B cell (primary cell): ENCODE measurements around the gene KCNK4. TPM values are rescaled to one million over a fixed set of nuclear protein-coding genes. Genes with fewer than 3 reads are reported as not detected.

Experiments used
- ATAC-seq: fragments of 200-7000 bp; cut with Tn5 transposase; one replicate; pipeline ENCODE4 v1.10.0; 2021; ENCODE audit warnings: low read depth, mild to moderate bottlenecking, moderate number of reproducible peaks, moderate library complexity
- CTCF ChIA-PET: fragments of 350-600 bp; sonication (Branson Sonifier 250); formaldehyde crosslinking; loops from one replicate; lab custom pipeline; 2021; ENCODE audit warnings: antibody characterized with exemption, inconsistent platforms; lab: Charles Lee
- POLR2A ChIA-PET: fragments of 350-600 bp; sonication (Branson Sonifier 250); formaldehyde crosslinking; loops from one replicate; lab custom pipeline; 2021; ENCODE audit warnings: antibody characterized with exemption; lab: Charles Lee
- DNase-seq: peaks from one replicate; pipeline ENCODE4 v3.0.0; 2013
- H2AFZ ChIP-seq: 2 replicates; pipeline ENCODE4 v1.6.1; 2012; ENCODE audit warnings: mild to moderate bottlenecking, low read depth, low read length; ENCODE audit not compliant: insufficient read depth, poor library complexity, severe bottlenecking
- H3K27ac ChIP-seq, 2 donors: 1 replicate in 1 of 2; 2 replicates in 1 of 2; pipeline ENCODE4 v1.5.1; 2012 to 2013; ENCODE audit warnings: low read length in 2 of 2, mild to moderate bottlenecking in 2 of 2, moderate library complexity in 1 of 2
- H3K27me3 ChIP-seq, 4 experiments: fragments of 200-600 bp in 1 of 4; sonication (generic) in 1 of 4; replicated peaks in 1 of 4; 1 replicate in 2 of 4; 2 replicates in 2 of 4; pipeline versions ENCODE4 v1.6.1 to v1.7.0; 2013 to 2016; ENCODE audit warnings: low read length in 3 of 4, mild to moderate bottlenecking in 2 of 4, mixed read lengths in 1 of 4, moderate library complexity in 1 of 4; ENCODE audit not compliant: insufficient read depth in 4 of 4, control insufficient read depth in 3 of 4; ENCODE audit errors: control extremely low read depth in 1 of 4
- H3K36me3 ChIP-seq, 2 experiments: replicated peaks in 1 of 2; 1 replicate in 1 of 2; 2 replicates in 1 of 2; pipeline versions ENCODE4 v1.6.1 to v1.7.1; 2013; ENCODE audit warnings: low read length in 1 of 2; ENCODE audit not compliant: insufficient read depth in 2 of 2, control insufficient read depth in 1 of 2; ENCODE audit errors: control extremely low read depth in 1 of 2, extremely low read depth in 1 of 2
- H3K4me1 ChIP-seq, 2 donors: fragments of 200-600 bp in 1 of 2; sonication (generic) in 1 of 2; 1 replicate in 1 of 2; 2 replicates in 1 of 2; pipeline versions ENCODE4 v1.5.1 to v1.6.1; 2013 to 2017; ENCODE audit warnings: low read length in 2 of 2; ENCODE audit not compliant: control insufficient read depth in 2 of 2, insufficient read depth in 2 of 2
- H3K4me2 ChIP-seq: replicated peaks from 2 replicates; pipeline ENCODE3; 2012; ENCODE audit warnings: mild to moderate bottlenecking, low read depth, low read length; ENCODE audit not compliant: poor library complexity, severe bottlenecking
- H3K4me3 ChIP-seq, 5 experiments: fragments of 200-600 bp in 1 of 5; sonication (generic) in 1 of 5; 1 replicate in 3 of 5; 2 replicates in 2 of 5; pipeline versions ENCODE4 v1.5.1 to v1.7.0; 2011 to 2016; ENCODE audit warnings: low read length in 4 of 5, mild to moderate bottlenecking in 4 of 5, low read depth in 2 of 5, control low read depth in 1 of 5, moderate library complexity in 1 of 5; ENCODE audit not compliant: insufficient read depth in 1 of 5; ENCODE audit errors: control extremely low read depth in 1 of 5, extremely low read depth in 1 of 5
- H3K79me2 ChIP-seq: fragments of 200-600 bp; sonication (generic); one replicate; pipeline ENCODE4 v1.6.0; 2016; ENCODE audit warnings: low read length; ENCODE audit not compliant: control insufficient read depth, insufficient read depth
- H3K9ac ChIP-seq: fragments of 200-600 bp; sonication (generic); 2 replicates; pipeline ENCODE4 v1.6.1; 2017; ENCODE audit warnings: mild to moderate bottlenecking, low read length, moderate library complexity
- H3K9me3 ChIP-seq, 3 donors: one replicate each; pipeline versions ENCODE4 v1.6.1 to v1.7.1; 2013; ENCODE audit warnings: low read length in 2 of 3; ENCODE audit not compliant: control insufficient read depth in 2 of 3, insufficient read depth in 1 of 3; ENCODE audit errors: control extremely low read depth in 1 of 3
- H4K20me1 ChIP-seq: 2 replicates; pipeline ENCODE4 v1.6.0; 2012; ENCODE audit warnings: mild to moderate bottlenecking, low read length; ENCODE audit not compliant: insufficient read depth, control insufficient read depth, poor library complexity, severe bottlenecking
- H3K27ac Mint-ChIP-seq: one replicate; pipeline ENCODE4 v1.8.0; 2021; ENCODE audit warnings: mixed read lengths
- H3K27me3 Mint-ChIP-seq: one replicate; pipeline ENCODE4 v1.8.0; 2021; ENCODE audit warnings: mixed read lengths
- H3K4me1 Mint-ChIP-seq: one replicate; pipeline ENCODE4 v1.8.0; 2021; ENCODE audit warnings: mixed read lengths
- H3K4me3 Mint-ChIP-seq: one replicate; pipeline ENCODE4 v1.8.0; 2021; ENCODE audit warnings: mixed read lengths
- H3K9me3 Mint-ChIP-seq: one replicate; pipeline ENCODE4 v1.8.0; 2022; ENCODE audit warnings: mixed read lengths; ENCODE audit not compliant: insufficient read depth
- CTCF ChIP-seq: fragments of 200-600 bp; IDR thresholded peaks from one replicate; pipeline ENCODE4 v1.8.0; 2022; ENCODE audit warnings: antibody characterized with exemption, mild to moderate bottlenecking
- EZH2 ChIP-seq: IDR thresholded peaks from 2 replicates; pipeline ENCODE4 v1.6.1; 2012; ENCODE audit warnings: borderline replicate concordance, low read depth, mild to moderate bottlenecking, moderate library complexity, low read length; ENCODE audit not compliant: insufficient read depth, poor library complexity, severe bottlenecking
- WGBS: methylation state at CpG from one replicate; pipeline ENCODE4 v1.1.5; 2013; ENCODE audit warnings: missing lambda C conversion rate; ENCODE audit not compliant: insufficient coverage; 5-methylcytosine and 5-hydroxymethylcytosine counted together
- intact Hi-C: fragments of 100-400 bp; cut with micrococcal nuclease; formaldehyde crosslinking; loops from one replicate; pipeline ENCODE4 v1.10.0; 2022
- polyA plus RNA-seq: library from polyadenylated mRNA; depleted of rRNA; stranded (reverse); fragments of >200 nt; gene quantifications from 2 replicates; pipeline ENCODE4 v1.2.3, GENCODE V29; 2012
- total RNA-seq, 2 donors: library from RNA; stranded (reverse); fragments of 120-200 nt in 1 of 2; gene quantifications; 1 replicate in 1 of 2; 2 replicates in 1 of 2; pipeline versions ENCODE4 v1.2.3 to v1.2.4, GENCODE V29; 2013 to 2022

Gene KCNK4
- total and polyA plus RNA-seq, 2 donors (not counting 1 experiment from before 2014, with no cell fraction given) = 0.32 TPM; not detected in 1

- DNase-seq (no peak), ATAC-seq (no peak)
- no peak overlapping the region for H3K9ac ChIP-seq
- H3K27me3 Mint-ChIP-seq = no peaks in the 10 kb centered on the region
- TF ChIP-seq EZH2 = no peak
- no peak for TF ChIP-seq CTCF
- no peak overlapping the region for H3K4me2 ChIP-seq
- POLR2A ChIA-PET = interaction anchor here (0.7 kb wide), 1 partner anchor 520 kb away, joined by 3 read pairs; no protein-coding TSS in a partner anchor
- 97% methylated on average over 24 of the region's 24 CpGs for WGBS
- H3K4me1 ChIP-seq = no peaks in the 10 kb centered on the region
- intact Hi-C loops = no loop called here
- H3K27me3 ChIP-seq = no peaks in the 10 kb centered on the region
- no peak overlapping the region for H2AFZ ChIP-seq
- no peak overlapping the region for H3K4me3 ChIP-seq
- no peak overlapping the region for H3K4me3 Mint-ChIP-seq
- no peaks in the 10 kb centered on the region for H3K79me2 ChIP-seq
- H3K27ac ChIP-seq = no peak overlapping the region
- no peak overlapping the region for H3K27ac Mint-ChIP-seq
- peaks cover under 1% of the 10 kb centered on the region for H3K4me1 Mint-ChIP-seq
- H3K36me3 ChIP-seq = no peaks in the 10 kb centered on the region
- no peaks in the 10 kb centered on the region for H4K20me1 ChIP-seq
- H3K9me3 Mint-ChIP-seq = no peaks in the 10 kb centered on the region
- H3K9me3 ChIP-seq = no peaks in the 10 kb centered on the region
- CTCF ChIA-PET = interaction anchor here (1.1 kb wide), 1 partner anchor 9 kb away, joined by 3 read pairs; no protein-coding TSS in a partner anchor
These were observed 32.7 kb upstream of the KCNK4 start for GRCh38 chr11:64258356-64258755.

DNA sequence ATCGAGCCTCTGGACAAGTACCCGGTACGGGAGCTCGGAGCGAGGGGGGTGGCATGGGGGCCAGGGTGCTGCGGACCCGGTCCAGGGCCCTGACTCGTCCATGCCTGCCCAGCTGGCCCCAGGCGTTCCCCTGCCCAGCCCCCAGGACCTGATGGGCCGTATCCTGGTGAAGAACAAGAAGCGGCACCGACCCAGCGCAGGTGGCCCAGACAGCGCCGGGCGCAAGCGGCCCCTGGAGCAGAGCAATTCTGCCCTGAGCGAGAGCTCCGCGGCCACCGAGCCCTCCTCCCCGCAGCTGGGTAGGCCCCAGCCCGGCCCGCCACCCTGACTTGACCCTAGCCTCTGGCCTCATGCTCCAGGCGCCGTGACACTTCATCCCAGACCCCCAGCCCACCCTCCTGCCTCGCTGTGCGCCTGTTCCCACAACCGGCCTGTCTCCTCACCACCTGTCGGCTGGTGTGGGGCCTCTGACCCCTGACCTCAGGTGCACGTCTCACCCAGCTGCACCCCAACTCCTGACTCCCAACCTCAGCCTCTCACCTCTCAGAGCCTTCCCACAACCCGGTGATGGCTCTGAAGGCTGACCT lies 32.1 kb upstream of the KCNK4 start:
- Mint-ChIP-seq H3K27ac (no peak overlapping the region), H3K4me3 (no peak overlapping the region), H3K9me3 (no peaks in the 10 kb centered on the region), H3K4me1 (no peaks in the 10 kb centered on the region), H3K27me3 (no peaks in the 10 kb centered on the region)
- DNase-seq = no peak
- no peaks in the 10 kb centered on the region for H3K27me3 ChIP-seq
- no peaks in the 10 kb centered on the region for H3K9me3 ChIP-seq
- no peak for ATAC-seq
- no peaks in the 10 kb centered on the region for H4K20me1 ChIP-seq
- ChIA-PET POLR2A (interaction anchor here (0.6 kb wide), 1 partner anchor 68 kb away, joined by 4 read pairs; no protein-coding TSS in a partner anchor), CTCF (interaction anchor here (0.6 kb wide), 1 partner anchor 10 kb away, joined by 3 read pairs; no protein-coding TSS in a partner anchor)
- H3K4me2 ChIP-seq = no peak overlapping the region
- H2AFZ ChIP-seq = no peak overlapping the region
- intact Hi-C loops = no loop called here
- no peaks in the 10 kb centered on the region for H3K4me1 ChIP-seq
- H3K79me2 ChIP-seq = no peaks in the 10 kb centered on the region
- no peak overlapping the region for H3K27ac ChIP-seq
- TF ChIP-seq CTCF (no peak), EZH2 (no peak)
- WGBS = 95% methylated on average over 32 of the region's 32 CpGs
- no peak overlapping the region for H3K9ac ChIP-seq
- H3K4me3 ChIP-seq = no peak overlapping the region
- no peaks in the 10 kb centered on the region for H3K36me3 ChIP-seq
